22Rv1 (cell line): ENCODE measurements around the gene DOK6.

ENCODE experiments used
- CTCF ChIP-seq: fragments of 450-650 bp; IDR thresholded peaks from 2 replicates; pipeline ENCODE4 v1.5.1; 2017; ENCODE audit warnings: mild to moderate bottlenecking
- ZFX ChIP-seq: fragments of 450-650 bp; IDR thresholded peaks from 2 replicates; pipeline ENCODE4 v1.6.1; 2017; ENCODE audit warnings: antibody characterized with exemption, borderline replicate concordance

GRCh38 chr18:69759046-69759445 lies 358.4 kb downstream of the DOK6 start:
- TF ChIP-seq CTCF (no peak), ZFX (no peak)
